Measurements from ENCODE around the gene SRPK2. TPM values are rescaled to one million over a fixed set of nuclear protein-coding genes. Genes with fewer than 3 reads are reported as not detected.
"Not testable (repeated sequence)": the region's sequence is repeated elsewhere in the genome, so short reads cannot be mapped to it uniquely, and the experiment has no call there.

The SRPK2 gene
- total RNA-seq, 1 donor from 2014 or later = 15.5 TPM

- DNase-seq (ENCODE audit: low spot score) (no peak), ATAC-seq (no peak)
These were observed 83.1 kb downstream of the SRPK2 start for GRCh38 chr7:105305633-105306032.

- ATAC-seq = peak; percentile 86
These were observed 84.5 kb downstream of the SRPK2 start for GRCh38 chr7:105304040-105304895.

GRCh38 chr7:105300587-105300986 lies 88.1 kb downstream of the SRPK2 start:
- DNase-seq (ENCODE audit: low spot score); ATAC-seq: not testable (repeated sequence)

More at GRCh38 chr7:105304040-105304895, 84.5 kb downstream of the SRPK2 start:
- no peak for DNase-seq (ENCODE audit: low spot score)

DNA sequence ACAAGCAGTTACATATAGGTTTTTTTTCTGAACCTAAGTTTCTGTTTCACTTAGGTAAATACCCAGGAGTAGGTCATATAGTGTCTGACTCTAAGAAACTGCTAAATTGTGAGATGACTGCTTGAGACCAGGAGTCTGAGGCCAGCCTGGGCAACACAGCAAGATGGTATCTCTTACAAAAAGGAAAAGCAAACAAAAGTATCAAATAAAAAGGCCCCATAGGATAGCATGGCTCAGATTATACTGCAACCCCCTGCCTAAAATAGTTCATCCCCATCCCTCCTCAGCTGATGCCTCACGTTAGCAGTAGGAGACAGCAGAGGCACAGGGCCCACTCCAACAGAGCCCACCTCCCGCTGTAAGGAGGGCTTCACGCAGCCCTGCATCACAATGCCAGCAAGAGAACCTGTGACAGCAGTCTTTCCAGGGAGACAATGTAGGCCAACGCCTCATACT lies 90.3 kb downstream of the SRPK2 start:
- DNase-seq (ENCODE audit: low spot score) (no peak), ATAC-seq (no peak)

- DNase-seq (ENCODE audit: low spot score) (no peak), ATAC-seq (no peak)
These were observed 90.7 kb downstream of the SRPK2 start for GRCh38 chr7:105297985-105298384.

GRCh38 chr7:105297309-105297708 lies 91.4 kb downstream of the SRPK2 start:
- DNase-seq (ENCODE audit: low spot score) (no peak), ATAC-seq (no peak)

DNA sequence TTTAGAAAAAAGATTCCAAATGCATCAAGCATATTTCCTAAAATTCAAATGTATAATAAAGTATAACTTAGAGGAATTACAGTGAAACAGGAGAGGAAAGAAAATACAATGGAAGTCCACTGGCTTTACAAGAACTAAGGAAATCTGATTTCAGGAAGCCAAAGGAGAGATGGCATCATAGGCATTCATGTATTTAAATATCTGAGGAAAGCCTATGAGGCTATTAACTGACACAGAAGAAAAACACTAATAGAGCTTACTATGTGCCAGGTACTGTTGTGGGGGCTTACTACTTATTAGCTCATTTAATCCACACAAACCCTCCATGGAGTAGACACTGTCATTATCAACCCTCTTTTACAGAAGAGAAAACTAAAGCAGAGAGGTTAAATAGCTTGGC lies 92.2 kb downstream of the SRPK2 start:
- DNase-seq (ENCODE audit: low spot score) (no peak), ATAC-seq (no peak)

DNA sequence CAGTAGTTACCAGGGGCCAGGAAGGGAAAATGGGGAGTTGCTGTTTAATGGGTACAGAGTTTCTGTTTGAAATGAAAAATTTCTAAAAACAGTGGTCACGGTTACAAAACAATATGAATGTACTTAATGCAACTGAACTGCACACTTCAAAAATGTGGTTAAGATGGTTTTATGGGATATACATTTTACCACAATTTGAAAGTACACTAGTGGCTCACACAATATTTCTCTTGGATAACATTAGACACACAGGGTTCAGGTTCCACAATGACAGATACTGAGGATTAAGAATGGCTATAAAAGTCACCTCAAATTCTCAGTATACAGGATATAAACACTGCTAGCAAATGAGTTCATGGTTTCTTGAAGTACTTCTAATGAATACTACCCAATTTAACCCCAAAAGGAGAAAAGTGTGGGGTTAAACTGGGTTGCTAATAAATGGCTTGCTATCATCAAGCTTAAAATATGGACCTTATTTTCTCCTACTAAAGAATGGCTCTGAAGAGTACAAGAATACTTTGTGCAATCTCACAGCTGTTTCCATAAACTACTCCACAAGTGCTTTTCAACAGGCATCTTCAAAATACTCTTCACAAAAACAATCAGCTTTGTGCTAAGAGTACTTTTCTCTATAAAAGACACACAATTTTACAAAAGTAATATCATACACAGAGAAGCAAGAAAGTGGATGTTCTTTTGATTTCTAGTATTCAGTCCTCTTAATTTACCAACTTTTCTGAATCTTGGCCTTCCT lies 92.9 kb downstream of the SRPK2 start:
- DNase-seq (ENCODE audit: low spot score) = no peak
- no peak for ATAC-seq

DNA sequence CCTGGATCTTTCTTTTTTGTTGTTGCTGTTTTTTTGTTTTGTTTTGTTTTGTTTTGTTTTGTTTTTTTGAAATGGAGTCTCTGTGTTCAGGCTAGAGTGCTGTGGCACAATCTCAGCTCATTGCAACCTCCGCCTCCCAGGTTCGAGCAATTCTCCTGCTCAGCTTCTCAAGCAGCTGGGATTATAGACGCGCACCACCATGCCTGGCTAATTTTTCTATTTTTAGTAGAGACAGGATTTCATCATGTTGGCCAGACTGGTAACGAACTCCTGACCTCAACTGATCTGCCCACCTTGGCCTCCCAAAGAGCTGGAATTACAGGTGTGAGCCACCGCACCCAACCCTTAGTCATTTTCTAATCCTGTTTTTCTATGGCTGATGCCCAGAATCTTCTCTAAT lies 94.2 kb downstream of the SRPK2 start:
- not testable (repeated sequence) for DNase-seq (ENCODE audit: low spot score); ATAC-seq

DNA sequence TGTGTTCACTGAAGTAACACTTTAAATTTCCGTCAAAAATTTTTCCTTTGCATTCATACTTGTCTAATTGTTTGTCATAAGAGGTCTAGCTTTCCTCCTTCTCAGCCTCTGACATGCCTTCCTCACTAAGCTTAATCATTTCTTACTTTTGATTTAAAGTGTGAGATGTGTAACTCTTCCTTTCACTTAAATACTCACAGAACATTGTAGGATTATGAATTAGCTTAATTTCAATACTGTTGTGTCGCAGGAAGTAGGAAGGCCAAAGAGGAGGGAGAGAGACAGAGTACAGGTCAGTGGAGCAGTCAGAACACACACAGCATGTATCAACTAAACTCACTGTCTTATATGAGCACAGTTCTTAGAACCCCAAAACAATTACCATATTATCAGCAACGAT lies 99.0 kb downstream of the SRPK2 start:
- ATAC-seq (no peak), DNase-seq (ENCODE audit: low spot score) (no peak)

GRCh38 chr7:105286441-105286840 lies 102.3 kb downstream of the SRPK2 start:
- no peak for DNase-seq (ENCODE audit: low spot score)
- ATAC-seq = no peak

DNA sequence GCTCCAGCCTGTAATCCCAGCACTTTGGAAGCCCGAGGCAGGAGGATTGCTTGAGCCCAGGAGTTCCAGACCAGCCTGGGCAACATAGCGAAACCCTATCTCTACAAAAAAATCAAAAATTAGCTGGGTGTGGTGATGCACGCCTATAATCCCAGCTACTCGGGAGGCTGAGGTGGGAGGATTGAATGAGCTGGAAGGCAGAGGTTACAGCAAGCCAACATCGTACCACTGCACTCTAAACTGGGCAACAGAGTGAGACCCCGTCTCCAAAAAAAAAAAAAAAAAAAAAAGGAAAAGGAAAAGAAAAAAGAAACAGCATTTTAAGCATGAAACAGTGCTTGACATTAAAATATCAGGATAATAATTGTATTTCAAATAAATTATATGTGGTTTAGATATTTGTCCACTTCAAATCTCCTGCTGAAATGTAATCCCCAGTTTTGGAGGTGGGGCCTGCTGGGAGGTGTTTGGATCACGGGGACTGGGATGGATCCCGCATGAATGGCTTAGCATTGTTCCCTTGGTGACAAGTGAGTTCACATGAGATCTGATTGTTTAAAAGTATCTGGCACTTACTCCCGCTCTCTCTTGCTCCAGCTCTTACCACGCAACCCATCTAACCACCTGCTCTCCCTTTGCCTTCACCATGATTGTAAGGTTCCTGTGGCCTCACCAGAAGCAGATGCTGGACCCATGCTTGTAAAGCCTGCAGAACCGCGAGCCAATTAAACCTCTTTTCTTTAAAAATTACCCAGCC lies 103.4 kb downstream of the SRPK2 start:
- ATAC-seq (no peak), DNase-seq (ENCODE audit: low spot score) (no peak)

DNA sequence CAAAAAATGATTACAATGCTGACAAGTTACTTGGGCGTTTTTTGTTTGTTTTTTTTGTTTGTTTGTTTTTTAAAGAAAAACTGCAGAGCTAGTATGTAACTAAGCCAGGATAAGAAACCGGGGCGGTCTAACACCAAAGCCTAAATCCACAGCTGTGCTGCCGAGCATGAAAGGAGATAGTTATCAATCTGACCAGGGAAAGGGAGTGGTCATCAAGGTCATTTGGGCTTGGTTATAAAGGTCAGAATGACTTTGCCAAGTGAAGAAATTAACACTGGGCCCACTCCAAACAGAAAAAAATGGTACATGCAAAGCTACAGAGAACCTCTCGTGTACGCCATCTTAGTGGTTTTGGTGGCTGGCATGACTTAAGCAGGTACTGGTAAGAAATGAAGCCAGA lies 104.7 kb downstream of the SRPK2 start:
- ATAC-seq = peak; percentile 41
- no peak for DNase-seq (ENCODE audit: low spot score)

- DNase-seq (ENCODE audit: low spot score) (no peak), ATAC-seq (no peak)
These were observed 106.8 kb downstream of the SRPK2 start for GRCh38 chr7:105281966-105282365.

DNA sequence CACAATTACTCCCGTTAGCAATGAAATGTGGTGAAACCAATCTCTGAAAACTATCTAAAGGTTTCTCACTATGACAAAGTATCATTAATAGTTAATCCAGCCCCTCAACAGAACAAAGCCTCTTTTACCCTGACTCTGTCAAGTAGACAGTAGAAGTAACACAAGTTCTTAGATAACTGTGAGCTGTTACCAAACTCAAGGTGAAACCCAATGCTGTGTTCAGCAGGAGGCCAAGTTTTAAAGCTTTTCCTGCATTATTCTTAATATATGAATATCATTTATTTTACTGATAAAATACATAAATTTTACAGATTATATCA lies 109.1 kb downstream of the SRPK2 start:
- DNase-seq (ENCODE audit: low spot score) (no peak), ATAC-seq (no peak)

- no peak for ATAC-seq
- no peak for DNase-seq (ENCODE audit: low spot score)
These were observed 109.6 kb downstream of the SRPK2 start for GRCh38 chr7:105278973-105279687.

DNA sequence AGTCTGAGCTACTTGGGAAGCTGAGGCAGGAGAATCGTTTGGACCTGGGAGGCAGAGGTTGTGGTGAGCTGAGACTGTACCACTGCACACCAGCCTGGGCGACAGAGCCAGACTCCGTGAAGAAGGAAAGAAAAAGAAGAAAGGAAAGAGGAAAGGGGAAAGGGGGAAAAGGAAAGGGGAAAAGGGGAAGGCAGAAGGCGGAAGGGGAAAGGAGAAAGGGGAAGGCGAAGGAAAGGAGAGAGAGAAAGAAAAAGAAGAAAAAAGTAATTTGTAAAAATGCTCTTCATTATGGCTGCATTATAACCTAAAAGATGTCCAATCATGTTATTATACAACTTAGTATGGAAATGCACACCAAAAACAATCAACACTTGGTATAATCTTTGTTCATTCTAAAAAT lies 110.2 kb downstream of the SRPK2 start:
- no peak for DNase-seq (ENCODE audit: low spot score)
- no peak for ATAC-seq

DNA sequence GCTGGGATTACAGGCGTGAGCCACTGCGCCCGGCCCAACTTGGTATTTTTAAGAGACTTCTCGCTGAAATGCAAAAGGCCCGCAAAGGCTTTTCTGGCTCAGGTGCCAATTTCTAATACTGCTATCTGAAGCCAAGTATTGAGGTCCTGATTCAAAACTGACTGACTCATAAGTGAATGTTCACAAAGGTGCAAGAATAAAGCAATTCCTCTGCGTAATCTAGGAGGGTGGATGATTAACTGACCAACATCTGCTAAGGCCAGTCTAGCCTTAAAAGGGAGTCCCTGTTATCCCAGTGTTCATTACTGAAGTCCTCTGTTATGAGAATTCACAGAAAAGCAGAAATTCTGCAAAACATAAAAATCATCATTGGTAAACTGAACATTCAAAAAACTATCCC lies 111.4 kb downstream of the SRPK2 start:
- ATAC-seq = no peak
- DNase-seq (ENCODE audit: low spot score) = no peak

DNA sequence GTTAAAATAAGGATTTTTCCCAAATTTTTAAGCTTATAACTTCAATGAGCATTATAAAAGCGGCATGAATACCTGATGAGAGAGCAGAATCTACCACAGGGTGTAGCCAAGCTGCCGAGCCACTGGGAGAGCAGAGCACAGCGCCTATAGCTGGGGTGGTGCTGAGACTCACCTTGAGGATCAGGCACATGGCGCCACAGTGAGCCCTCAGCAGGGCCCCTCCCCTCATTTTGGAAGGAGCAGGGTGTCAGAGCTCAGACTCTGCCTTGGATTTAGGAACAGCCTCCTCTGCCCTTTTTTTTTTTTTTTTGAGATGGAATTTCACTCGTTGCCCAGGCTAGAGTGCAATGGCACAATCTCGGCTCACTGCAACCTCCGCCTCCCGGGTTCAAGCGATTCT lies 118.6 kb downstream of the SRPK2 start:
- ATAC-seq (no peak), DNase-seq (ENCODE audit: low spot score) (no peak)

DNA sequence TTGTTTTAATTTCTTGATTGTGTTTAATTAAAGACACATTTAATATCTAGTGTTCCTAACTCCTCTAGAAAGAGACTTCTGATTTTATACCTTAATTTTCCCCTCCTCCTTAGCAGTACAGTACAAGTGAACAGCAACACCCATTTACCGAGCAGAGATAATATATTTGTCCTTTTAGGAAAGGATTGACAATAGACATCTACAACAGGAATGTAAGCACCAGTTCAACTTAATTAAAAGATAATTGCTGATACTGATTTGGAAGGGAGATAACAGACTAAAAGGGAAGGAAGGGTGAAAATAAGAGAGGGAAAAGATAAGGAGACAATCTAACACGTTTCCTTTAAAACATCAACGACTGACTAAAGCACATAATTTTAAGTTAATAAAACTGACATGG lies 119.3 kb downstream of the SRPK2 start:
- DNase-seq (ENCODE audit: low spot score) = no peak
- peak; percentile 60 for ATAC-seq

Data from left lobe of liver (tissue), 2 donors.